GM18499 (cell line): ENCODE results near the gene SLC44A4.
"Not testable (repeated sequence)": the region's sequence is repeated elsewhere in the genome, so short reads cannot be mapped to it uniquely, and the experiment has no call there.

Experiments used
- ATAC-seq: cut with Tn5 transposase; IDR thresholded peaks from one replicate; pipeline ENCODE4 v1.9.1; 2021; ENCODE audit warnings: moderate number of reproducible peaks; ENCODE audit not compliant: insufficient read depth, unreplicated experiment

Gene SLC44A4

GRCh38 chr6:31878726-31879125 lies at the start of gene SLC44A4:
Gene SLC44A4, minus strand, starts transcription at chr6:31878997. Its CDS starts 17 bp downstream, at chr6:31878980.
- ATAC-seq, result no peak

GRCh38 chr6:31928672-31928939 lies 49.8 kb upstream of the SLC44A4 start:
- ATAC-seq, result no peak

GRCh38 chr6:31927863-31928671 lies 49.3 kb upstream of the SLC44A4 start:
- ATAC-seq, result no peak

GRCh38 chr6:31927242-31927862 lies 48.6 kb upstream of the SLC44A4 start, which contains the start of gene C2:
Gene C2, plus strand, starts transcription at chr6:31927717. Its CDS starts 36 bp downstream, at chr6:31927753.
- ATAC-seq, result no peak

GRCh38 chr6:31922942-31923341 lies 44.1 kb upstream of the SLC44A4 start:
- ATAC-seq, result no peak

- no peak for ATAC-seq
These were observed 42.0 kb upstream of the SLC44A4 start for GRCh38 chr6:31920811-31921210.

GRCh38 chr6:31919624-31920303 lies 41.0 kb upstream of the SLC44A4 start:
- ATAC-seq, result no peak

GRCh38 chr6:31918069-31918720 lies 39.4 kb upstream of the SLC44A4 start:
- no peak for ATAC-seq

GRCh38 chr6:31915756-31916155 lies 37.0 kb upstream of the SLC44A4 start:
- ATAC-seq, result no peak

- ATAC-seq, result no peak
These were observed 36.6 kb upstream of the SLC44A4 start for GRCh38 chr6:31915351-31915750.

GRCh38 chr6:31911826-31912585 lies 33.2 kb upstream of the SLC44A4 start:
- no peak for ATAC-seq

- not testable (repeated sequence) for ATAC-seq
These were observed 30.5 kb upstream of the SLC44A4 start for GRCh38 chr6:31909298-31909697.

GRCh38 chr6:31908791-31909190 lies 30.0 kb upstream of the SLC44A4 start:
- ATAC-seq, result peak; percentile 86

- not testable (repeated sequence) for ATAC-seq
These were observed 29.5 kb upstream of the SLC44A4 start for GRCh38 chr6:31908255-31908654.

- ATAC-seq, result no peak
These were observed 28.5 kb upstream of the SLC44A4 start for GRCh38 chr6:31907158-31907813.

- not testable (repeated sequence) for ATAC-seq
These were observed 27.9 kb upstream of the SLC44A4 start for GRCh38 chr6:31906727-31907126.

GRCh38 chr6:31906122-31906521 lies 27.3 kb upstream of the SLC44A4 start:
- ATAC-seq, result no peak

GRCh38 chr6:31905041-31905440 lies 26.2 kb upstream of the SLC44A4 start:
- ATAC-seq, result no peak

- ATAC-seq, result no peak
These were observed 25.2 kb upstream of the SLC44A4 start for GRCh38 chr6:31903957-31904356.
